NCI-H1105 (cell line): ENCODE data around the gene CDH5.

ENCODE experiments used
- DNase-seq: peaks from one replicate; lab custom pipeline; 2025; lab: John Stamatoyannopoulos, UW

The CDH5 gene

DNA sequence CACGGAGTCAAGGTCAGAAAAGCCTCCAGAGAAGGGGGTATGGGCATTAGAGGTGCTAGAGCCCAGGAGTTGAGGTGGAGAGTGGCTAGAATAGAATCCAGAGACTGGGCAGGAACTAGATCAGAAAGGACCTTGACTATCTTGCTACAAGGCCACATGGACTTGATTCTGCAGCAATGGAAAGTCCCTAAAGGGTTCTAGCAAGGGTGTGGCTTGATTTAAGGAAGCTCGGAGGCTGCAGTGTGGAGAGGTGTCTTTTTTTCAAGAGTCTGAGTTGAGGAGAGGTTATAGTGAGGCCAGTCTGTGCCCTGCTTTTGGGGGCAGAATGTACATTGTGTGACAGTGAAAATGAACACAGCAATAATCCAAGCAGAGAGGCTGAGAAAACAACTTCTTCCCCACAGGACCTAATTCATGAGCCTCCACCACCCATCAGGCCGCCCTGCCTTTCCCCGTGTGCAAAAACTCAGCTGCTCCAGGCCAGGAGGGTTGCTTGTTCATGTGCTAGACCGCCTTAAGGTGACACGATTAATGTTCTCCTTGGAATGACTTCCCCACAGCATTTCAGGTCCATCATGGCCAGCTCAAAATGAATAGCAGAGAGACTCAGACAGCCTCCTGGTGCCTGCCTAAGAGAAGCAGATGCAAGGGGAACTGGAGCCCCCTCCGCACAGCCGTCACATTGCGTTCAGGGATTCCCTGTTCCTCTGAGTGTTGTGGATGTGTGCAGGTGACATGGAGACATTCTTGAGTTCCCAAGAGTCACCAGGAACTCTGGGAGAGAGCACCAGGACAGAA is 51.9 kb downstream of the CDH5 start:
- no peak for DNase-seq

- no peak for DNase-seq
These were observed 53.0 kb downstream of the CDH5 start for GRCh38 chr16:66419527-66419926.

DNA sequence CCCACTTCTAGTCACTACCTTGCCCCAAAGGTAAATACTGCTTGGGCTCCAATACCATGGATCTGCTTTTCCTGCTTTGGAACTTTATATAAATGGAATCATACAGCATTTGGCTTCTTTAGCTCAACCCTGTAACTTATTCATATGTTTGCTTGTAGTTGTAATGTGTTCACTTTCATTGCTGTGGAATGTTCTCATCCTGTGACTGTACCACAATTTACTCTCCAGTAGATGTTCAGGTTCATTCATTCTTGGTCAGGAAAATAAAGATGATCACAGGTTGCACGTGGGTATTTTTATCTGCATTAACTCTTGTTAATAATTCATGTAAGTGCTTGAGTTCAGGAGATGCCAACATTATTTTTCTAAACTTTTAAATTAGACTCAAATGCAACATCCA is 53.9 kb downstream of the CDH5 start:
- DNase-seq: no peak

DNA sequence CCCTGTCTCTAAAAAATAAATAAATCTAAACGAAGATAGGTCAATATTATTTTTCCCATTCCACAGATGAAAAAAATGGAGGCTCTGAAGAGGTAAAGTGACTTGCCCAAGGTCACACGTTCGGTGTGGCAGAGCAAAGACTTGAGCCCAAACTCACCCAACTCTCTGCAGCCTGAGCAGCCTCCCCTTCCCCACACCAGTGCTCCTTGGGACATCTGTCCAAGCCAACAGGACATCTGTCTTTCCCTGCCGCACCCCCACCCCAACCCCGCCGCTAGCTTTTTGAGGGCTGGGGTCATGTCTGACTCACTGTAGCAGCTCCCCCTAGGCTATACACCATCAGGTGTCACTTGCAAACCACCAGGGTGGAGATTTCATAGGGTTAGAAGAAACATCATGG is 55.4 kb downstream of the CDH5 start:
- no peak for DNase-seq

DNA sequence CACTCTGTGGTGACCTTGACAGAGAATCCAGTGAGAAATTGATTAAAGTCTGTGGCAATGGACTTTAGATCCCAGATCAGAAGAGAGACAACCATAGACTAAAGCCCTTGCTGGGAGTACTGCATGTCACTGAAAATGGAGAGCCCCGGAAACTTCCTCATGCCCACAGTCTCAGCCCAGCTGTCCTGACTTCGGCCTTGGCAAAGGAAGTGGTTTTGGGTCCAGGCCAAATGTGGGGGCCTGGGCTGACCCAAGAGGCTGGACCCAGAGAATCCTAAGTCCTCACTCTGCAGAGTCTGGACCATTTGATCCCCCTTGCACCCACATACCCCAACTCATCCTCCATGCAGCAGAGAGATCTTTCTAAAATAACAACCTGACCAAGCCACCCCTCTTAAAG is 55.9 kb downstream of the CDH5 start:
- no peak for DNase-seq

DNA sequence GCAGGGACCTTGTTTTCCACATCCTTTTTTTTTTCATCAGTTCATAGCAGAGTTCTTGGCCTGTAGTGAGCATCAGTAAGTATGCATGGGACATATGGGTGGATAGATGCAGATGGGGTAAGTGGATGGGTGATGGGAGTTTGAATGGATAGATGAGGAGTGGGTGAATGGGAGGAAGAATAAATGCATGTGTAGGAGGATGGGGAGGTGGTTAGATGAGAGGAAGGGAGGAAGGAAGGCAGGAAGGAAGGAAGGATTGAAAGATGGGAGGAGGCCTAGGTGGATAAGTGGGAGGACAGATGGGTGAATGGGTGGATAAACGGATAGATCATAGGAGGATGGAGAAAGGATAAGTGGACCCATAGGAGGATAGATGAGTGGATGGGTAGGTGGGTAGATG is 56.7 kb downstream of the CDH5 start:
- DNase-seq: no peak

- DNase-seq: no peak
These were observed 59.2 kb downstream of the CDH5 start for GRCh38 chr16:66425651-66426050.

DNA sequence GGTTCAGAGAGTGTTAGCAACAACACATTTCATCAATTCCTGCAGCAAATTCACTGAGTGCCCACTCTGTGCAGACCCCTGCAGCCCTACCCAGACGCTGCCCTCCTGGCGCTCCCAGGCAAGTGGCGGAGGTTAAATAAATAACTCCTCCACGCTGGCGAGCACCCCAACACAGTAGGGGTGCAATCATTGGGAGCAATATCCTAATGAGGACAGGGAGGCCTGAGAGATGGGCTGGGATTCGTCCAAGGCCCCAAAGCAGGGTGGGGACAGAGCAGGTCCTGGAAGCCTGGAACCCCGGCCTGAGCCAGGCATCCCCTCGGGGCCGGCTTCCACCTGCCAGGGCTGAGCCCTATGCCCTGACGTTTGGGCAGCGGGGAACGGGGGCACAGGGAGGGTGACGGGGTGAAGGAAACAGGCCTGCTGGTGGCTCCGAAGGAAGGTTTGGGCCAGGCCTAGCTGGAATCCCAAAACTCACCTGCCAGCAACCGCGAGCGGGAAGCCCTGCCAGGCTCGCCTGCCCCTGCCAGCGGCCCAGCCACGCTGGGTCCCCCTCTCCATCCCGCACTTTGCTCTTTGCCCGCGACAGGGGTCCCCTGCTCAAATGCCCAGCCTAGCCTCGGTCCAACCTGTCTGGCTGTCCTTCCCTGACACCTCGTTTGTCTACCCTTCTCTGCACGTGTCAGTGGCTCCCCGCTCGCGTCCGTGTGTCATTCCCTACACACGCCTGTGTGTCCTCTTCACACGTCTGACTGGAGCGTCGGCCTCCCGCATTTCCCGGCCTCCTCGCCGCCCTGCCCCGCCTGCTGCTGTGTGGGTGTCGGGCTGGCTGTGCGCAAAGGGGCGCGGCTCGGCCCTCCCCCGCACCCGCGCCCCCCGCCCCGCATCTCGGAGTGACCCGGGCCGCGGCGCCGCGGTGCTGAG is 59.9 kb downstream of the CDH5 start:
- DNase-seq: no peak

DNA sequence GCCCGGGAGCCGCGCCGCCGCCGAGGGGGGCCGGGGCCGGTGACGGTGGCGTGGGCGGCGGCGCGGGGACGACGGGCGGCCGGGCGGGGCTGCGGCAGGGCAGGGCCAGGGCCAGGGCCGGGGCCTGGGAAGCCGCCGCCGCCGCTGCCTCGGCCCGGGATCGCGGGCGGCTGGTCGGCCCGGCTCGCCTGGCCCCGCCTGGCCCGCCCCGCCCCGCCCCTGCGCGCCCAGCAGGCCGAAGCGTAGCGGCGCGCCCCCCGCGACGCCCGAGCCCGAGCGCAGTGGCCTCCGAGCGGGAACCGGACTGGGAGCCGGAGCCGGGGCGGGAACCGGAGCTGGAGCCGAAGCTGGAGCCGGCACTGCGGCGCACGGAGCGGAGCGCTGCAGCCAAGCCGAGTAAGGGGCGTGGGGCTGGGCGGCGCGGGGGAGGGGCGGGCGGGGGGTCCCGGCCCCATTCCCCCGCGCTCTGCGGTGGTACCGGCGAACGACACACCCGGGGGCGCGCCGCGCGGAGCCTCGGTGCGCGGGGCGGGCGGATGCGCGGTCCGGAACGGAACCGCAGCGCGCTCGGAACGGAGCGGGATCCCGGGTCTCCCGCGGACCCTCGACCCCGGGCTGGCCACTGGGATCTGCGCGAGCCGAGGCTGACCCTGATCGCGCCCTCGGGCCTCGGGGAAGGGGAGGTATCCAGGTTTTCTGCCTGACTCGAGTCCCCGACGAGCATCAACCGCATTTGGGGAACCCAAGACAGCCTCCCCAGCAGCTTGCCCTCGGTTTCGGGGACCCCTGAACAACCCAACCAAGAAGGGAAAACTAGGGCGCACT is 60.8 kb downstream of the CDH5 start, which contains the start of gene BEAN1:
Gene BEAN1, plus strand, starts transcription at position 260 of the 825 bp plus-strand sequence. CDS start 10,382 bp downstream, outside the sequence.
- no peak for DNase-seq

- DNase-seq: no peak
These were observed 61.6 kb downstream of the CDH5 start for GRCh38 chr16:66427871-66428681.

DNA sequence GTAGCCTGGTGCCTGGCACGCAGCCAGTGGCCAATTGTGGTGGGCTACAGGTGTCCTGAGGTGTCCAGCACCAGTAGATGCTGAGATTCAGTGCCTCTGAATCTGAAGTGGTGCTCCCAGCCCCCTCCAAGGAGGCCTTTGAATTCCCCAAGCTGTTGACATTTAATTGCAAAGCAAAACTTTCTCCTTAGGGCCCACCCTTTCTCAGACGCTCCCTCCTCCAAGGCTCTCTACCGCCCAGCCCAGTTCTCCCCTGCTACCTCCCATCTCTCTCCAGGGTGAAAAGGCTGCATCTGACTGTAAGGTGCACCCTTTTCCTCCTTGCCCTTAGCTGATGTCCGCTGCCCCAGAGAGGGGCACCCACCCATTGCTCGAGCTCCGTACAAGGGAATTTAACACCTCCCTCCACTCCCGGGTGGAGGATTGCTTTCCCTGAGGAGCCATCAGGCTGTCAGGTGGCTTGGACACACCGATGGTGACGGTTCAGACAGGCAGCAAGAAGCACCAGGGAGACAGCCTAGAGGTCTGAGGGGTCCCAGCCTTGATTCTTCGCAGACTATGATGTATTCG is 62.3 kb downstream of the CDH5 start:
- no peak for DNase-seq

DNA sequence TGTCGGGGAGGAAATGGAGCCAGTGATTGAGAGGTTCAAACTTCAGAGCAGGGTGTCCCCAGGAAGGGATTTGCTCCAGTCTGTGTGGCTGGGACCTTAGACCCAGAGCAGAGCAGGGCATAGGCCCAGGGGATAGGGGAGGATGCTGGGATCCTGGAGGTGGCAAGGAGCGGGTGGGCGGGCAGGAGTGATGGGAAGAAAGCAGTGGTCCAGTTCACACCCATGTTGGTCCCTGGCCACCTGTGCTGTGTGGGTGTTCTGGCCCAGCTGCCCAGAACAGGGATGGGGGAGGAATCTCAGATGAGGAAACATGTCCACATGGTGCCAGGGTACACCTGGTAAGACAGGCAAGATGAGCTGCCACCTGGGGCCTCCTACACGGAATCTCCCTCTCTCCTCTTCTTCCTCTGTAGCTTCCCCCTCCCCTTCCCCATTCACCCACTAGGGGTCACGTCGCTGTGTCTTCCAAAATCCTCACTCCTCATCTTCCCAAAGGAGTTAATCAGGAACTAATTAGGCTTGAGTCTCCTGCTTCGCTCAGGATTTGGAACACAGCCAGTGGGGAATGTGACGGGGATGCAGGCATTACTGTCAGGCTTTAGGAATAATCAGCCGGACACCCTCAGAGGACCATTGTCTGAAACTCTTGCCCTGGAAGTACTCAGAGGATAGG is 62.9 kb downstream of the CDH5 start:
- DNase-seq: no peak

GRCh38 chr16:66430214-66430613 is 63.7 kb downstream of the CDH5 start:
- no peak for DNase-seq

DNA sequence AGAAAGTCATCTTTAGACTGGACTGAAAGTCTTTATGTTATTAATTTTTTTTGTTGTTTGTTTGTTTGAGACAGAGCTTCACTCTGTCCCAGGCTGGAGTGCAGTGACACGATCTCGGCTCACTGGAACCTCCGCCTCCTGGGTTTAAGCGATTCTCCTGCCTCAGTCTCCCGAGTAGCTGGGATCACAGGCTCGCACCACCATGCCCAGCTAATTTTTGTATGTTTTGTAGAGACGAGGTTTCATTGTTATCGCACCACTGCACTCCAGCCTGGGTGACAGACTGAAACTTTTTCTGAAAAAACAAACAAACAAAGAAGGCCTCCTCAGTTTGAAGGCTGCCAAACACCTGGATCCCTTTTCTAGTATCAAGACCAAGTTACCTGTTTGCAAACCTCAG is 65.3 kb downstream of the CDH5 start:
- no peak for DNase-seq

GRCh38 chr16:66432429-66432828 is 65.9 kb downstream of the CDH5 start:
- DNase-seq: no peak

DNA sequence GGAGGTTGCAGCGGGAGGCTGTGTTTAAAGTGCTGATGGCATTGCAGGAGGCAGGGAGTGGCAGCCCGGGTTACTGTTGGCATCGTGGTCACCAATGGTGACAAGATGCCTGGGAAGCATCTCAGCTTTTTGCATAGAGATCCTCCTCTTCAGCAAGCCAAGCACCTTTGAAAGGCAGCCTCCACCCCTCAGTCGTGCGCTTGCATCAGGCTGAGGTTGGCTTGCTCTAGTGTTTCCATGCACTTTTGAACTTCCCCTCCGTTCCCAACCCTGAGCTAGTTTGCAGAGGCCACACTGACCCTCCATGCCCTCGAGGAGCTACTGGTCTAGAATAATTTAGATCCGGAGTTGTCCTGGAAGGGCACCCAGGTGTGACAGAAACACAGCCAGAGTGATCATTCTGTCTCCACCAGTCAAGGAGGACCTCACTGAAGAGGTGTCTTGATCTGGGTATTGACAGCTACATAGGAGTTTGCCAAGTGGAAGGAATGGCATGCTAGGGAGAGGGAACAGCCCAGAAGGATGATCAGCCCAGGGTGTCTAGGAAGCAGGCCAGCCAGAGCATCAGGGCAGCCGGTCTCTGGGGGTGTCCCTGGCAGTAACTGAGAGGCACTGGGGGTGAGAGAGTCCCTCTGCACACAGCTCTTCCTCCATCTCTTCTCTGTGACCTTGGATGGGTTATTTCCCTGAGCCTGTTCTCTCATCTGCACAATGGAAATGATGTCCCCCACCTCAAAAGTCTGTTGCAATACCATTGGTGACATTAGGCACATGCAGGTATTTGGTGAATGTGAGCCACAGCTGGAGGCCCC is 68.3 kb downstream of the CDH5 start:
- no peak for DNase-seq

DNA sequence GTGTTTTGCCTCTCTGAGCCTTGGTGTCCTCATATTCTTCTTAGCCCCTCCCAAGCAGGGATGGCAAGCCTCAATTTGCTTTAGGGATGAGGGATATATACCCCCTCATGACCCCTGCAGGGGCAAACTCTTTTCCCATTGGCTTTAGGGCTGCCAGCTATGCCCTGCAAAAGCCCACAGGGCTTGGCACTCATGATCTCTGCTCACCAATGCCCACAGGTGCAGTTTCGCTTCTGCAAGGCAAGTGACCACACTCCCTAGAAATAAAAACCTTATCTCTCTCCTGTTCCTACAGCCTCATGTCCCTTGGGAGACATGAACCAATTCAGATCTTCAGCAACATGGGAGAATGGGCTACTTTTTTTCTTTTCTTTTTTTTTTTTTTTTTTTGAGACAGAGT is 69.4 kb downstream of the CDH5 start:
- no peak for DNase-seq

- DNase-seq: no peak
These were observed 71.0 kb downstream of the CDH5 start for GRCh38 chr16:66437391-66437945.

DNA sequence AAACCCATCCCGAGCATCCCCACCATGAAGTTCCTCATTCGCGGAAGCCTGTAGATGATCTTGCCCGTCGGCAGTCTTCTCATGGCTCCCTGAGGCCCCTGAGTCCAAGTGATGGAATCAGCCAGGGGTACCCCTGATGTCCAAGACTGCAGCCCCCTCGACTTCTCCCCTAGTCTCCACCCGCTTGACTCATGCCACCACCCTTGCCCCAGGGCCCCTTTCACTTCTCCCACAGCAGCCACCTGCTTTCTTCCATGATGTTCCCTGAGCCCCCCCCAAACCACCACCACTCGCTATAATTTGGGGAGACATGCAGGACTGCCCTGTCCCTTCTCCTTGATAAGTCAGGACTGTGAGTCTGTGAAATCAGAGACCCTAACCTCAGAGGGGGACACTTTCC is 72.0 kb downstream of the CDH5 start:
- DNase-seq: no peak
